HG02852 (cell line): ENCODE data around the gene ORM2.

Experiments used
- ATAC-seq: cut with Tn5 transposase; IDR thresholded peaks from one replicate; pipeline ENCODE4 v1.9.1; 2021; ENCODE audit warnings: mild to moderate bottlenecking, moderate library complexity; ENCODE audit not compliant: unreplicated experiment

The ORM2 gene

DNA sequence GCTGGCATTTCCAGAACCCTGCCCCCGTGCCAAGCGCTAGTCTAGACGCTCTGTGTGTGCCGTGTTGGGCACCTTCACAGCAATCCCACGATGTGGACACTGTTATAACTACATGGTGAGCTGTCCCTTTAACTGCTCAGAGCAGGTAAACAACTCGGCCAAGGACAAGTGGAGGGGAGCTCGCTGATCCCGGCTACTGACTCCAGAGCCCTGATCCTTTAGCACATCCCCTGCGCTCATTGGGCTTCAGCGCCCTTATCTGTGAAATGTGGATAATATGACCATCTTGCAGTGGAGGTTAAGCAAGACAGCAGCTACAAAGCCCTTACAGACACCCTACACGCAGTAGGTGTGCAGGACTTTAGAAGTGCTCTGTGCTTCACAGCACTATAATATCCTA, 16.5 kb downstream of the ORM2 start:
- no peak for ATAC-seq

DNA sequence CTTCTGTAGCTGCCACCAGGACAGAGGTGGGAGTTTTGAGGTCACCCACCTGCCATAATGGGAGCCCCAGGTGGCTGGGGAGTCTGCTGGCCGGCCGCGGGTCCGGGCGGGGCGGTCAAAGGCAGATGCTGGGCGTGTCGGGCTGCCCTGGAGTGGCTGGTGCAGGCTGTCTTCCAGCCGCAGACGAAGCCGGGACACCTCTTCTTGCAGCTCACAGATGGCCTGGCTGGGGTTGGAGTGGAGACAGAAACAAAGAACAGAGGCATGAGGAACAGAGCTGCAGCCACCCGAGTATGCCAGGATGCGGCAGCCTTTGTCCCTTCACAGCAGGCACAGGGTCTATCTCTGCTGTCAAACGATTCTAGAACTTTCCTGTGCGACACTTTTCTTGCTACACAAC, 18.0 kb downstream of the ORM2 start:
- no peak for ATAC-seq

DNA sequence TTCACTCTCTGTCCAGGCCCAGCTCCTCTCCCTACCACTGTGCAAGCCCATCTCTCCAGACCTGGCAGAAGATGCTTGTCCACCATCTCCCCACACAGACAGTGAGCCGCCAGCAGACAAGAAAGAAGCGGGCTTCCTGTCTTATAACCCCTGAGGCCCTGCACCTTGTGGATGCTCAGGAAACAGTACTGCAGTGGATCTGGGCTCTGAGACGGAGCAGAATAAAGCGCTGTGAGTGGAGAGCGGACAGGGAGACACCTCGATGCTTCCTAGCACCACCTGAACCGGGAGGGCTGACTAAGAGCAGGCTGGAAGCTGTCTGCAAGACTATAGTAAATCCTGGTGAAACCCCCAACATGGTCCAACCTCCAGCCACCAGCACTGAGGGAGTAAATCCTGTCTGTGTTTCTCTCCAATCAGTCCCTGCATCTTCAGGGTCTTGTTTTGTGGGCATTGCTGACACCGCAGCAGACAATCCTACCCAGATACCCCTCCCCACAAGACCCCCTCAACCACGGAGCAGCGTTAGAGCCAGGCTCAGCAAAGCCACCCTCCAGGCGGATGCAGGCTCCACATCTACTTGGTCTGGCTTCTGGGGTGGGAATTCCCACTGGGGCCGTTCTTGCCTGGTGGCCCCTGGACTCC, 18.7 kb downstream of the ORM2 start:
- no peak for ATAC-seq

DNA sequence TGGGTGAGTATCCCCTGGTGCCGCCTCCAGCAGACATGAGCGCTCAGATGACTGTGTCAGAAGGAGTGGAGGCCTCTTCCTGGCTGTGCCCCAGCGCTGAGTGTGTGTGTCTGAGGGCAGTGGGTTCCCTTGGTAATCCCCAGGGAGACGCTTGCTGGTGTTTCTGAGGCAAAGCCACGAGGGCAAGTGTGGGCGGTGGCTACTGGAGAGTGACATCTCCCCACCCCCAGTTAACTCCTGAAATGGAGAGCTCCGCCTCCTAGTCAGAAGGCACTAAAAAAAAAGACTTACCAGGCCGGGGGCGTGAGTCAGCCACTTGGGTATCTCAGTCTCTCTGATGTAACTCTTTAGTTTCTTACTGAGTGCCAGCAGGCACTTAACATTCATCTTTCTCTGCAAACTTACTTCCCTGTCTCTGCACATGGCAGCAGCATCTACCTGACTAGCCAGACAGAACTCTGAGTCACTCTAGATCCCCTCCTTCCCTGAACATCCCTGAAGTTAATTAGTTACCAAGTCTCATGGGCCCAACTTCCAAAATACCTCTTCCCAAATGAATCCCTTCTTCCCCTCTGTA, 19.3 kb downstream of the ORM2 start:
- peak; percentile 82 for ATAC-seq

DNA sequence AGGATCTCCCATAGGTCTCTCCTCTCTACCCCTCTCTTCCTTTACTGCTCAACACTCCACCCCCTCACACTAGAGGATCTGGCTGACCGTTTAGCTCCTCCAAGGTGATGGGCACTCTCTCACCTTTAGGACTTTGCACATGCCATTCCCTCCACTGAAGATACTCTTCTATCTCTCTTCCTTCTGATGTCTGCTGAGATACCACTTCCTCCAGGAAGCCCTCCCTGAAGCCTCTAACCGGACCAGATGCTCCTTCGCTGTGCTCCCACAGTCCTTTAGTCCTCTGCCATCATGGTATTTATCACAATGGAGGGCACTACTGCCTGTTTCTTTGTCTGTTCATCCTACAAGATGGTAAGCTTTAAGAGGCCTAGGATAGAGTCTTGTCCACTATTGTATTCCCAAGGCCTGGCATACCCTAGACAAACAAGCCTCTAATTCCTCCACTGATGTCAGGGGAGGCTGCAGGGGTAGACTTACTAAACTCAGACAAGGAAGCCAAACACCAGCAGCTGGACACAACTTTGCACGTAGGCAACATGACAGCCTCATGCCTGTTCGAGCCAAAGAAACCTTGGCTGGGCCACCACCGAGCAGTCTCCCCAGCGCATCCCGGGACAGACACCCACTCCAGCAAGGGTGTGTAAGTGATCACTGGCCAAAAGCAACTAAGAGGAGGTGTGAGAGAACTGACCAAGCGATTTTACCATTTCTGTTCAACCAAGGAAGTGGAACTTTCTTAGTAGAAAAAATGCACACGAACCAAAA, 20.2 kb downstream of the ORM2 start:
- no peak for ATAC-seq

DNA sequence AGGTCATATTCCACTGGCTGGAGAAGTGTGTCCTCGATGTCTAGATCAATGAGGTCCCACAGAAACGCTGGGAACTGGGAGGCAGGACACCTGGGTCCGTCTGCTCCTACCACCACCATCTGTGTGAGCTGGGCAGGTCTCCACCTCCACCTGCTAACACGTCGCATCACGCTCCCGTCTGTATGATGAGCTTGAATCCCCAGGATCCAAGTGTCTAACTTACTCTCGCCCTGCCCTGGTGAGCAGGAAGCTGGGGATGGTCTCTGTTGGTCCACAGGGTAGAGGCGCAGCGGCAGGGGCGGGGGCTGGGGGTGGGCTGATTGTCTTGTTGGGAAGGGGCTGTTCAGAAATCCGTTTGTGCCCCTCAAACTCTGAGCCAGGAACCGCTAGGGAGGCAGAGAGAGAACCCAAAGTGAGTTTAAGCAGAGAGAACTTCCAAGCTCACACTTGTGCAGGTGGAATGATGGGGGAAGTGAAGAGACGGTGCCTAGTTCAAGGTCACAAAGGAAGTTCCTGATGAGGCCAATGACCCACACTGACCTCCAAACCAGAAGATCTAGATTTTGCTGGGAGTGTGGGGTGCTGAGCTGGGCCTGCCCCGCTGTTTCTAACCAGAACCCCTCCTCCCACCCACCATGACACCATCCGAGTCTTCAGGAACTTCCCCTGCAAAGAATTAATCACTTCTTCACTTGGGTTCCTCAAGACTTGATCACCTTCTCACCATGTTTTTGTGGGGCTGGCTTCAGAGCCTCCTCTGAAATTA, 21.1 kb downstream of the ORM2 start:
- no peak for ATAC-seq

DNA sequence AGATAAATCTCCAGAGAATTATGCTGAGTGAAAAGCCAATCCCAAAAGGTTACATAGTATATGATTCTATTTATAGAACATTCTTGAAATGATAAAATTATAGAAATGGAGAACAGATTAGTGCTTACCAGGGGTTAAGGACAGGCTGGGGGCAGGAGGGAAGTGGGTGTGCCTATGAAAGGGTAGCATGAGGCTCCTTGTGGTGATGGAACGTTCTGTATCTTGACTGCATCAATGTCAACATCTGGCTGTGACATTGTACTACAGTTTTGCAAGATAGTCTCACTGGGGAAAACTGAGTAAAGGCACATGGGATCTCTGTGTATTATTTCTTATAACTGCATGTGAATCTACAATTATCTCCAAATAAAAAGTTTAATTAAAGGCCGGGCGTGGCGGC, 22.3 kb downstream of the ORM2 start:
- ATAC-seq = no peak

DNA sequence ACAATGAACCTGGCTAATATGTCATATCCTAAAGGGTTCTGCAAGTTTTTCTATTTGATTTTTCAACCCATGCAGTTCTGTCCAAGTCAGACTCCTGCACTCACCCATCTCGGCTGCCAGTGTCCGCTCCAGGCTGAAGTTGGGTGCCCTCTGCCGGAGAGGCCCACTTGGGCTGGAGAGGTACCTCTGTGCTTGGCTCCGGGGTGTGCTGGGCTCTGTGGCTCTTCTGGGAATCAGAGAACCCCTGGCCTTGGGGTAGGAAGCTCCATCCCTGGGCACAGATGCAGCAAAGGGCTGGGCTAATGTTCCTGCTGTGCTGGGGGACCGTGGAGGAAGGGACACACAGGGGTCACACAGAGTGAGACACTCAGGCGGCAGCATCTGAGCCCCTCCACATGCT, 26.2 kb downstream of the ORM2 start:
- ATAC-seq = no peak

DNA sequence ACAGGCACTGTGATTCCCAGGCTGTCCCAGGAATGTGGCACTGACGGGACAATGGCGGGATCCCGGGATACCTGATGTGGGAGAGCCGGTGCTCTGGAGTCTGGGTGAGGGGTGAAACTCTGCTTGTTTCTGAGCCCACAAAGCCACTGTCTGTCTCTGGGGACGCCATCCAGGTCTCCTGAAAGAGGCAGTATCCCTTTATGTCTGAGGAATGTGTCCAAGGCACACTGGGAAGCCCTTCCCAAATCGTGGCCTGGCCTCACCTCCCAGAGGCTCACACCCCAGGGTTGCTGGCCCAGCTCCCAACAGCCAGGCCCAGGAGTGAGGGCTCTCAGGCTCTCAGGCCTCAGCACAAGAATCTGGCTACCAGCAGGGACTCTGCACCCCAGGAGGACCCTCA, 27.1 kb downstream of the ORM2 start:
- ATAC-seq = no peak

DNA sequence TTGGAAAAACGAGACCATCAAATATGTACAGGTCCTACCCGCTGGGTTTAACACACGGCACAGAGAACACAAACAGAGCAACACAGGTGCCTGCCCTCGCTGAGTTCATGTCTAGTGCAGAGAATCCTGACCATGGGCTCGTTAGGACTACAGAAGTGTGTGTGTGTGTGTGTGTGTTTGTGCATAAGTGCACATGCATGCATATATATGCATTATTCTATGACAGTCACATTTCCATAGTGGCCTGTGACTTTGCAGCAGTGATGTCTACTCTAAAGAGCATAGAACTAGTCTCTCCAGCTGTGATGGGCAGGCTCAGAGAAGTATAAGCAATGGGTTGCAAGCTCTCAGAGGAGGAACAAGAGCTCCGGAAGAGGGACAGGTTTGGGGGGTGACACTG, 27.7 kb downstream of the ORM2 start:
- no peak for ATAC-seq

DNA sequence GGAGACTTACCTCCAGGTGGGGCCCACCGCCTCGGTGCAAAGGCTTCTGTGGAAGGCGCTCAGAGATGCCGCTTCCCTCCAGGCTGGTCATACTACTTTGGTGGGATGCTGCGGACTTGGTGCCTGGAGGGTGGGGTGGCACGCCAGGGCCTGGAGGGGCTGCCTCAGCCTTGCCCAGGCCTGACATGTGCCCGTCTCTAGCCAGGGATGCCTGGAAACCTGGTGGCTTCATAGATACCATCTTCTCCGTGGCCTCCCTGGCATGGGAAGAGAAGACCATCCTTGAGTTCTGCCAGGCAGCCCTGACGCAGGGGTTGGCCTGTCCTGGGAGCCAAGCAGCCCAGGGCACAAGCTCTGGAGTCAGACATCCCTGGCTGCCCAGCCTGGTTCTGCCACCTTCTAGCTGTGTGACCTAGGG, 28.3 kb downstream of the ORM2 start:
- ATAC-seq = no peak

DNA sequence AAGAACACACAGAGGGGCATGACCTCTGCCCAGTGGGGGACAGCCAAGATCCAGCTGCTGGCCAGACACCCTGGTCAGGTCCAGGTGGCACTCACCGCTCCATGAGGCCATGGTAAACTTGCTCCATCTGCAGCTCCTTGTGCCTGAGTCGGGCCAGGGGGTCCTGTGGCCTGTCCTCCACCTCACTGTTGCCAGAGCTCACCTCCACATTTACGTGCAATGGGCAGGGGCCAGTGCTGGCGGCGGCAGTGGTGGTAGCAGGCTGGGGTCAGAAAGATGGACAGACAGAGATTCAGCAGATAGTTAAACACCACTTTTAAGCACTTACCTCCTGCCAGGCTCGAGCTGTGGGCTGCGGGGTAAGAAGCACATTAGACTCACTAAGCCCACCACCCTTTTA, 30.1 kb downstream of the ORM2 start:
- ATAC-seq = no peak

DNA sequence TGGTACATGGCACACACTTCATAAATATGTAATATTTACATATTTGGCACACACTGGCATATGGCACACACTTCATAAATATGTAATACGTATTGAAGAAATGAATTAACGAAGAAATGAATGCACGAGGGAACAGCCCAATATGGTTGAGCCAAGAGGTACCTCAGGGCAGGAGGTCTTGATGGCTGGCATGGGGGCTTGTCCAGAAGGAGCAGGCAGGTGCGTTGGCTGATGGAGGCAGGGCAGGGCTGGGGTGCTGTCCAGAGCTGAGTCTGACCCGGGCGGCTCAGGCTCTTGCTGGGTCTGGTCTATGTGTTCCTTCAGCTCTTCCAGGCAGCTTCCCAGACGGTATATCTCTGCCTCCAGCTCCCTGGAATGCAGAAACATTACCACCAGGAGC, 31.9 kb downstream of the ORM2 start:
- no peak for ATAC-seq

DNA sequence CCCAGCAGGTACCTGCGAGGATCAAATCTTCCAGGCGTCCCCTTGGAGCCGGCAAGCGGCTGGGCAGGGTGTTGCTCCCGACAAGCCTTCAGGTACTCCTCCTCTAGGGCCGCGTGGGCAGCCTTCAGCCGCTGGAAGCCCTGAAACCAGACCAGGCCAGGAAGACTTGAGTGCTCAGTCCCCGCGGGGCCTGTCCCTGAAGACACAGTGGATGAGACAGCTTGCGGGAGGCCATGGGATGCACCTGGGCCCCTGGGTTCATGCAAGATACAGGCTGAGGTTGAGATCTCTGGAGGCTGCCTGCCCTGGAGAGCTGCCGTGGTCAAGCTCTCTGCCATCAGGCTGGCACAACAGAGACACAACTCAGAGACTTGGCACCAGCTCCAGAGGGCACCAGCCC, 32.7 kb downstream of the ORM2 start:
- no peak for ATAC-seq

DNA sequence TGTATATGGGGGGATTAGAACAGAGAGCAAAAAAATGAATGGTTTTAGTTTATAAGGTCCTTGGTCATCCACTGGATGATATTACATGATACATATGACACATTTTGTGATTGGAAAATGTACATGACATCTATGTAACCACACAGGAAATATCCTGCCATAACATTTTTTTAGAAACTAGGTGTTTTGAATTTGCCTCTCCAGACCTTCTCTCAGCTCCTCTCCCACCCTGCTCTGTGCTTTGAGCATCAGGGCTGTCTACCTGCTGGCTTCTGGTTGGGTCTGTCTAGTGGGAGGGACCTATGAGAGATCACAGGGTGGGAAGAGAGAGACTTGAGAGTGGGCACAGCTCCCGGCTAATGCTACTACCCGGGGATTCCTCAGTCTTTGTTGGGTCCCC, 33.8 kb downstream of the ORM2 start:
- no peak for ATAC-seq

DNA sequence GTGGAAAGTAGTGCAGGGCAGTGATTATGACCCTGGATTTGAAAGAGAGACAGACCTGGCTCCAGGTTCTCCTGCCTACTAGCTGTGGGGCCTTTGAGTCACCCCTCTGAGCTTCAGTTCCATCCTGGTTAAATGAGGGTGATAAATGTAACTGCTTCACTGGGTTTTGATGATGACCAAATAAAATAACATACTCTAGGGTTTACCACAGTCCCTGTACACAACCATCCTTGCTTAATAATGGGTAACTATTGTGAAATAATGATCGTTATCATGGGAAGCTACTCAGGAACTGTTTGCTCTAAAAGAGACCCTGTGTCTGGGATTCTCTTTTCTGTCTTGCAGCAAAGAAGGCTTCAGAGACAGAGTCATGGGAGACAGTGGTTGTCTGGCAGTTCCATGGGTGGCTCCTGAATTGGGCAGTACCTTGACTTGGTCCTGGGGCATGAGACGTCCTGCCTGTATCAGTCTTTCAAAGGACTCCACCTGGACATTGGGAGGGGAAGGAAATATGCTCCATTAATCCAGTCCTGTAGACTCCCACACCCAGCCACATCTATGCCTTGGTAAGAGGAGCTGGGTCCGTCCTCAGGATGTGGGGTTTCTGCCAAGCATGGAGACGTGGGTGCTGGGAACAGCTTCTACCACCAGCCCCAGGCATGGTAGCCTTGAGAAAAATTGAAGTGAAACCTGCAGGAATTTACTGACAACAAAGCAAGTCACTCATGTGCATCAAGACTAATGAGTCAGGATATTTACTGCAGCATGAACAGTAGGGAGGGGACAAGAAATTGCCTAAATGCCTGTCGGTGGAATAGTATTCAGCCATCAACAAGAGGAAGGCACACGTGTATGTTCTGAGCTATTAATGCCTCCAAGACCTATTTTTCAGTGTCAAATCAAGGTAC, 34.7 kb downstream of the ORM2 start:
- ATAC-seq = no peak

DNA sequence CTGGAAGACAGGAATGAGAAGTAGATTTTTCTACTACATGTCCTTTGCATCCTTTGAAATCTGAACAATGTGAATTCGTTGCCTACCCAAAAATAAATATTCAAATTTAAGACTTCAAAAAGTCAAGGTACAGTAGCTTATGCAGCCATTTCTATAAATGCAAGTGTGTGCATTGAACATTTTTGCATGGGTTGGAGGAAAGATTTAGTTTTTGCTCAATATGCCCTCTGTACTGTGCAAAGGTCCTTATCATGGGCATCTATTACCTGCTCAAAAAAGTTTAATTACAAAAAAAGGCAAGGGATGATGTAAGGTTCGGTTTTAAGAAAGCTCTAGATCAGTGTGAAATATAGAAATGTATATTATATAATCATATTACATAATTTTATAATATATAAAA, 35.5 kb downstream of the ORM2 start:
- no peak for ATAC-seq

DNA sequence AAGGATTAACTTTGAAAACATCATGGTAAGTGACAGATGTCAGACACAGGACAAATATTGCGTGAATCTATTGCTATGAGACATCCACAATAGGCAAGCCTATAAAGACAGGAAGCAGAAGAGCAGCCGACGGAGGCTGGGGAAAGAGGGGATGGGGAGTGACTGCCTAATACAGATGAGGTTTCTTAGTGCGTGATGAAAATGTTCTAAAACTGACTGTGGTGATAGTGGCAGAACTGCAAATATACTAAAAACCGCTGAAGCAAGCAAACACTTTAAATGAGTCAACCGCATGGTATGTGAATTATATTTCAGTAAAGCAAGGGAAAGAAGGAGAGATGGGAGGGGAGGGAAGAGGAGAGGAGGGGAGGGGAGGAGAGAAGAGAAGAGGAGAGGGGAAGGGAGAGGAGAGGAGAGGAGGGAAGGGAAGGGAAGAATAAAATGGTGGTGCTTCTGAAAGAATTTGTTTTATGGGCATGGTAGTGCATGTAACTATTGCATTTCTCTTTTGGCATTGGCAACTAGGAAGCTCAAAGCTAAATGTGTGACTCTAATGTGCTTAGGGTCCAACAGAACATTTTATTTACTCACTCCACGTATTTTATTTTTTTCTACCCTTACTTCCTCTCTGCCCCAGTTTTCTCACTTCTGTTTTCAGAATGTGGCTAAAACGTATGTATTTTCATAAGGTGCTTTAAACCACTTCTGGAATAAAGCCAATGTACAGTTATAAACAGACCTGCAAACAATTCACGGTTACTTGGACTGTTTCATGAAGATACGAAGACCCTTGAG, 36.9 kb downstream of the ORM2 start:
- ATAC-seq = peak; percentile 53

DNA sequence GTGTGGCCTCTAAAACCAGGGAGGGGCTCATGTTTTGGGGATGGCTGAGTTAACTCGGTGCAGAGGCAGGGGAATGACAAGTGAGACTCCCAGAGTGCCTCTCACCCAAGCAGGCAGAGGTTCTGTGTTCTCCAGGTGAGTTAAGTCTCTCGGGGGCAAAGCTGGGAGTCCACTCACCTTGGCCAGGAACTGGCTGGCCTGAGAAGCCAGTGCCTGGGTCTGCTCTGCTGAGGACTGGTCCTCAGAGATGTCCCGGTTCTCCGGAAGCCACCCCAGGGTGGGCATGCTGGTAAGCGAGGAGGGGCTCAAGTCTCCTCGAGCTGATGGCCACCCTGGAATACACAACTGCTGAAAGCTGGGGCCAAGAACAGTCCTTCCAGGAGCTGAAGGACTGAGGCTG, 37.7 kb downstream of the ORM2 start:
- no peak for ATAC-seq
